ENCODE measurements around the gene TPM1.
"Not testable (repeated sequence)": the region's sequence is repeated elsewhere in the genome, so short reads cannot be mapped to it uniquely, and the experiment has no call there.

TPM1 gene

DNA sequence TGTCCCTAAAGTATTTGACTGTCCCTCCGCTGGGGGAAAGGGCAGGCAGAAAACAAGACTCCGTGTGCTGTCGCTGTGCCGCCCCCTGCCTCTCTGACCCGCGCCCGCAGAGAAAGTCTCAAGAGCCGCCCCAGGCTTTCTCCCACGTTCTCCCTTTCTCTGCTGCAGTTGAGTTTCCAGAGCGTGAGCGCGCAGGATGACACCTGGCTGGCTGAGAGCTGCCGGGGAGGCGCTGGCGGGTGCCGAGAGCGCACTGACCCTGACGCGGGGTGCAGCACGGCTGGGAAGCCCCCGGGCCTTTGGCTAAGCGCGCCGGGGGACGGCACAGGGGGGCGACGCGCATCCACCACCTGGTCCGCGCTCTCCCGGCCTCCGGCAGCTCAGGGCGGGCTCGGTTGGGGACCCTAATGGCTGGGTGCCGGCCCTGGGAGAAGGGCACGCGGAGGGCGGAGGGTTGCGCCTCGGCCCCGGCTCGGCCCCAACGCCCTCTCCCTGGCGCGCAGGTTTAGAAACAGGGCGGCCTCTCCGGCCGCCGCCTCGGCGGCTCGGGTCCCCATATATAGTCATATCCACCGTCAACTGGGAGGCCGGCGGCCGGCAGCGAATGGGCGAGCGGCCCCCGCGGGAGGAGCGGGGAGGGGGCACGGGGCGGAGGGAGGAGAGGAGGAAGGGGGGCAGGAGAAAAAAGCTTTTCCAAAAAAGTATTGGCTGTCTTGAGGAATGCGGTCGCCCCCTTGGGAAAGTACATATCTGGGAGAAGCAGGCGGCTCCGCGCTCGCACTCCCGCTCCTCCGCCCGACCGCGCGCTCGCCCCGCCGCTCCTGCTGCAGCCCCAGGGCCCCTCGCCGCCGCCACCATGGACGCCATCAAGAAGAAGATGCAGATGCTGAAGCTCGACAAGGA is at the start of gene TPM1:
Gene TPM1, plus strand, starts transcription at position 774 of the 903 bp plus-strand sequence. Its CDS starts 83 bp downstream, at position 857.
- DNase-seq (ENCODE audit: low read depth): no peak

DNA sequence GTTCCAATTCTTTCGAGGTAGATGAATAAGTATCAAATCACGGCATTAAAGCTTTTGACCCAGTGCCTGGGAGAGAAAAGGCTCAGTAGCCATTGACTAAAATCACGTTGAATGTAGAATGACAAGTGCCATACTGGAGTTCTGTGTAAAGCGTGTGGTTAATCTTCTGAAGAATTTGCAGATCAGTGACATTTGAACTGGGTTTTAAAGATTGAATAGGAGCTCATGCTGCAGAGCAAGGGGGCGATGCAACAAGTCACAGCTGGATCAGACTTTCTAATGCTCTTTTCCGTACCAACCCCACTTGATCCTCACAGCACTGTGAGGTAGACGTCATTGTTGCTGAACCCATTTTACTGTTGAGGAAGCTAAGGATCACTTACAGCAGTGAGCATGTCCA is 49.5 kb upstream of the TPM1 start:
- DNase-seq (ENCODE audit: low read depth): no peak

DNA sequence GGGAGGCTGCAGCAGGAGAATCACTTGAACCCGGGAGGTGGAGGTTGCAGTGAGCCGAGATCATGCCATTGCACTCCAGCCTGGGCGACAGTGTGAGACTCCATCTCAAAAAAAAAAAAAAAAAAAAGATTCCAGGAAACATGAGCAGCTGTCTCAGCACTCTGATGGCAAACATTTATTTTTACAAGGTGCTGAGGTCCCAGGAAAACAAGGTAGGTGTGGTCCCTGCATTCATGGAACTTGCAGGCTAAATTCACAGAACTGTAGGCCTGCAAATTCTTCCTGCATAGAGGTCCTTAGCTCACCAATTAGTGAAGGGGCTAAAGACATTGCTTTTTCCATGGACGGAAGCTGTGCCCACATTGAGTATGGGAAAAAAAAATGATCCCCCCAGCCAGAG is 48.9 kb upstream of the TPM1 start:
- DNase-seq (ENCODE audit: low read depth): not testable (repeated sequence)

DNA sequence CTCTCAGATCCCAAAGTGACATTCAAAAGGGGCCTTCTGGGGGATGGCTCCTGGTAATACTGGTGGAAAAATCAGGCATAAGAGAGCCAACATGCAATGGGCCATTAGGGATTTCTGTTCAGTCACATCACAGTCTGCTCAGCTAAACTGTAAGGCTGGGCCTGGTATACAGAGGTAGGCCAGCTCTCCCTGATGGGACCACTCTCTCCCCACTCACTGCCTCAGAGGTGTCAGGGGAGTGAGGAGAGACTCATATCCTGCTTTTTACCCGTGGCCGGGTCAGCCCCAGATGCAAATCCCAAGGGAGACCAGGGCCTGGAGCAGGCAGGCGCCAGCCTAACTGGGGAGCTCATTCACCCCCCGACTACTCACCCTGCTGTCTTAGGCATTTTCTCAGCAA is 48.1 kb upstream of the TPM1 start:
- no peak for DNase-seq (ENCODE audit: low read depth)

DNA sequence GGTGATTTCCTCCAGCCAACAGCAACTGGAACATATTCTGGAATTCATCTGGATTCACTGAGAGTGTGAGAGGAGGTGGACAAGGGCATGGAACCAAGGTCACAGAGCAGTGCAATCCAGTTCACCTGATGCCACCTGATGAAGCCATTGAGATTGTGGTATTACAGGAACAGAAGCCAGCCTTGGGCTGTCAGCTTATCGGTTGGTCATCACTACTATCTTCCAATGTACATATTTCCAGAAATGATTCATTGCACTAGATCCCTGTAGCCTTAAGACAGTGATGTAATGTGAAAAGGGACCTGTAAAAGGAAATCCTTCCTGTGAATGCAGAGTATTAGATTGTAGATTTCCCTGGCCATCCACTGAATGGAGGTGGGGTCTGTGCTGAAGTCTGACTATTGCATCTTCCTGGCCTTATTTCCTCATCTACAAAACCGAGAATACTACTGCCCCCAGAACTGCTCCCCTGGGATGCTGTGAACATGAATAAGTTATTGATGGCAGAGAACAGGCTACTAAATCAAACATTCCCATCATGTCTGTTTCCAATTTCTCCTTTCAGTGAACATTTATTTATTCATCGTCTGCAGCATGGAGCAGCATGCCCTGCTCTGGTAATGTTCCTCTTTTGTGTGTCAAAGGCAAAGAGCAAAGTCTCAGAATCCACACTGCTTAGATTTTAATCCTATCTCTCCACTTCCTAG is 47.4 kb upstream of the TPM1 start:
- no peak for DNase-seq (ENCODE audit: low read depth)

DNA sequence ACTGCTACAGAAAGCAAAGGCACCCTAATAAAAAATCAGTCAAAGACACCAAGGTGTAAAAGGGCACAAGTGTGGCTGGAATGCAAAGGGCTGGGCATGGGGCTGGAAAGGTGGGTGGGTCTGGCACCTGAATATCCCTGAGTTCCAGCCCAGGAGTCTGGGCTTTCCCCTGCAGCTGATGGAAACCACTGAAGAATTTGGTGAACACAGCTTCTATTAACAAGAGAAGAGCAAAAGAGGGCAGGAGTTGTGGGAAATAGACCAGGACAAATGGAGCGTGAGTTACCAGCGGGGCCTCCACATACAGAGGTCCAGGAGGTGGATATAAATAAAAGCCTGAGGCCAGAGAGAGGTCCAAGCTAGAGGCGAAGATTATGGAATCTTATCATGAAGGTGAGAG is 45.1 kb upstream of the TPM1 start:
- DNase-seq (ENCODE audit: low read depth): no peak

DNA sequence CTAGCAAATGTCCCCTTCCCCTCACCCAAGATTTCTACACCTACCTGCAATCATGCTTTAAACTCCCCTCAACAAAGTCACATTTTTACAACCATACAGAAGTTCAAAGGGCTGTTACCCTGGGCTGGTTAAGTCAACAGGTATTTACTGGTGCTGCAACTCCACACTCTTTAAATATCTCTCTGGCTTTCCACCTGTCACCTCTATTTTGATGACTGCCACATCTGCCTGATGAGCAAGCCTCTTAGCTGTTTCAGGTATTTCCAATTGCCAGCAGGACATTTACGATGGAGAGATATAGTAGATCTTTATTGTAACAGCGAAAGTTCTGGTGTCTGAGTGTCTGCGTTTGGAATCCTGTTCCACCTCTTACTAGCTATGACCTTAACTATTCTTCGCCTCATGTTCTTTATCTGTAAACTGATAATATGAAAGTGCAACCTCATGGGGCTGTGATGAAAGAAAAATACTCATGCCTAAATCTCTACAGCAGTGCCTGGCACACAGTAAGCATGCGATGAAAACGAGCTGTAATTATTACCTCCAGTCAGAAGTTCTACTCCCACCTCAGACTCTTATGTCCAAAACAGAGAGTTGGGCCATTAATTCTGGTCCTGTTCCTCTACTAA is 44.2 kb upstream of the TPM1 start:
- no peak for DNase-seq (ENCODE audit: low read depth)

DNA sequence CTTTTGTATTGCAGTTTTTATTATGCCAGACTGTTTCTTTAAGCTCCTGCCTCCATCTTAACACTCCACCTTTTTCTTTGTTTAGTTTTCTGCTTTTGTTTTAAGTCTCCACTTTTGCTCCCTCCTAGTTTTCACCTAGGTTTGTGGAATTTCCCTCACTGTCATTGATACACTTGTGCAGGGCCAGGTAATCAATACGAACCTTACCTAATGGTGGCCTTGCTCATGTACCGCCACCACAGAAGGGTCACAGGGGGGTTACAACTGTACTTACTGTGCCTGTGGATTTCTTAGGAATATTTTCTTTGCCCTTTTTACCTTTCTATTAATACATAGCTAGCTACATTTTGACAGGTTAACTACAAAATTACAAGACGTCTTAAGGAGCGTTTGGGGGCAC is 43.4 kb upstream of the TPM1 start:
- DNase-seq (ENCODE audit: low read depth): no peak

DNA sequence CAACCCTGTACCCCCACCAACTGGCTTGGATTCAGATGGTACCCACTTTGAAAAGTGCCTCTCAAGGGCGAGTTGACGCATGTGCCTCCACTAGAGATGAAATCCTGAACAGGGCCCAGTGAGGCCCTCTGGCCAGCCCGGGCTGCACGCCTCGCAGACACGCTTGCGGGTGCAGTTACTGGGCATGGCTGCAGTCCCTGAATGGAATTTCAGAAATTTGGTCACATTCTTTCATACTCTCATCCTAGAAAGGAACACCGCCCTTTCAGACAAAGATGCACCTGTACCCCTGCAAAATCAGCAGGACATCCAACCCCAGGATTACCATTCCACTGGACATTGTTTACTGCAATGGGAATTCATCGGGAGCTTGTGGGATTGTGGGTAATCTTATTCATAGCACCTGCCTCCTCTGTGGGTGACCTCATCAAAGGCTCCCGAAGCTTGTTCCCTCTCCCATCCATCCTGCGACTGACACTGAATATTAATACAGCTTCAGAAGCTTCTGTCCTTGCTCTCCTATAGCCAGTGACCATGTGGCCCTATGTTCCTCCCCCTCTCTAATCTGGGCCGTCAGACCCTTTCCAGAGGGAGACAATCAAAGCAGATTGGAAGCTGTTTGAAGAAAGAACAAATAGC is 42.5 kb upstream of the TPM1 start:
- no peak for DNase-seq (ENCODE audit: low read depth)

DNA sequence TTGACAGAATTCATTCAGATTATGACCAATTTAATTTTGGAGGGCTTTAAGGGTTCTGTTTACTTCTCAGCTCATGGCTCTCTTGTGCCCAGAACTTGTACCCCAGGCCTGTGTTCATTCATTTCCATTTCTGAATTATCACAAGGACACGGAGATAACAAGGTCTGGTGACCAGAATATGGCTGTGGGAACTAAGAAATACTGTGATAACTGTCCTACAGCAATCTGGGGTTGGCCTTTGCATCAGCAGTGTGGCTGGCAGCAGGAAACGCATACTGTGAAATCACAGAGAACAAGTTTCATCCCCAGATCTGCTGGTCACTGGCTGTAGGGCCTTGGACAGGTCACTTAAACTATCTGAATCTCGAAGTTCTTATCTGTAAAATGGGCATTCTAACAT is 41.8 kb upstream of the TPM1 start:
- DNase-seq (ENCODE audit: low read depth): no peak

DNA sequence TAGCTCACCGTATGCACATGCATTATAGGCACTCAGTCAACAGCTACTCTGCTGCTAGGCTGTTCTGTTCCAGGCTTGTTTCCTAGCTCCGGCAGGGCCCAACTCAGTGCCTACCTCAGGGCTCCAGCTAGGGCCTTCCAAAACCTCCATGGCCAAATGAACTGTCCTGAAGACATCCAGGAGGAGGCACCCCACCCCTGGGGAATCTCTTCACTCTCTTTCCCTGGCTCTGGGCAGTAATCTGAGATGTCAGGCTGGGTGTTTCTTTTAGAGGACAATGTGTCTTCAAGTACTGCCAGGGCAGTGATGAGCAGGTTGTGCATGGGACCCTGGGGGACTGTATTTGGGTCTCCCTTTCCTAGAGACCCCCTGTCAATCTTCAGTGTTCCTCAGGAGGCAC is 38.3 kb upstream of the TPM1 start:
- no peak for DNase-seq (ENCODE audit: low read depth)

DNA sequence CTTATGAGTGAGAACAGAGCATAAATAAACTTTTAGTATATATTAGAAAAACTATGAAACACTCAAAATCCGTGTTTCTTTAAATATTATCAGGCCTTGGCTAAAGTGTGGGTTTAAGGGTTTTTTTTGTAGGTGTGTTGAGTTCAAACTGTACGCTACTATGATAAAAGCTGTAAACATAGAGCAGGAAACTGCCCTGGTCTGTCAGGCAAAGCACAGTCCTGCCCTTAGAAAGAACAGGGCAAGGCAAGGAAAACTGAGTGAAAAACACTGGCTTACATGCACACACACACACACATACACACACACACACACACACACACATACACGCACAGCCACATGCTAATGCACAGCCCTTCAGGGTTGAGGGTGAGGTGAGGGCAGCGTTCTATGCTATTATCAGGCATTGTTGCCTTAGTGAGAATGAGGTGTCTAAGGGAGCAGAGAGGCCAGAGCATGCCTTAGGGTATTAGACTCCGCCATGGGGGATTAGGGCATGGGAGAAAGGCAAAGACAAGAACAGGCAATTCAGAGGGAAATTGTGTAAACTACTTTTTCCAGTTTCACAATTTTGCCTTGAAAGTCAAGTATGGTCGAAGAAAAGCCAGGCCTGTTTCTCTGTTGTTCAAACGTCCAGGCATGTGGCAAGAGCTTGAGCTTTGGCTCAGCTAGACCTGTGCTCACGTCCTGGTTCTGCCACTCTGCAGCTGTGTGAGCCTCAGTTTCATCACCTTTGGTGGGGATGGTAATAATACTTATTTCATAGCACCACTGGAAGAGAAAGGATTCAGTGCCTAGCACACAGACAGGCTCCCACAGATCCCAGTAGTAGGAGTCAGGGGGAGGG is 36.3 kb upstream of the TPM1 start:
- DNase-seq (ENCODE audit: low read depth): no peak

DNA sequence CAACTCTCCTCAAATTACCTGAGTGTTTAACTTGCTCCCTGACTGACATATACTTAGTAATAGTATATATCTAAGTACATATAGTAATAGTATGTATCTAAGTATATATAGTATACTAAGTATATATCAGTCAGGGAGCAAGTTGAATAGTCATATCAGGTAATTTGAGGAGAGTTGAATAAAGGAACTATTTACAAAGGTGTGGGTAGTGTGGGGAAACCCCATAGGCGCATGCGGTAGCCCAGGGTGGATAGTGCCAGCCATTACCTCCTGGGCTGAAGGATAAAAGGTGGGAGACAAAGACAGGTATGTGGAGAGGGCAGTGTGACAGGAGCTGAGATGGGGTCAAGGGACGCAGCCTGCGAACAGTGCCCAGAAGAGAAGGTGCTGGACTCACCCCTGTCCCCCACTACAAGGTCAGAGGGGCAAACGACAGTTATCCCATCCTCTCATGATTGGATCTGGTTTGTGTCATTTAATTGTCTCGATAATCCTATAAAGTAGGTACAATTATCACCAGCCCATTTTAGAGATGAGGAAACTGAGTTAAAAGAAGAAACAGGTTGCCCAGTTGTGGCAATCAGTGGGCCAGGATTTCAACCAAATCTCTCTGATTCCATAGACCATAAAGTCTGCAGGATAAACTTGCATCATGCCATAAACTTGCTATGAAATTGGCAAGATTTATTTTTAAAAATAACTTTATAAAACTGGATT is 34.1 kb upstream of the TPM1 start:
- no peak for DNase-seq (ENCODE audit: low read depth)

DNA sequence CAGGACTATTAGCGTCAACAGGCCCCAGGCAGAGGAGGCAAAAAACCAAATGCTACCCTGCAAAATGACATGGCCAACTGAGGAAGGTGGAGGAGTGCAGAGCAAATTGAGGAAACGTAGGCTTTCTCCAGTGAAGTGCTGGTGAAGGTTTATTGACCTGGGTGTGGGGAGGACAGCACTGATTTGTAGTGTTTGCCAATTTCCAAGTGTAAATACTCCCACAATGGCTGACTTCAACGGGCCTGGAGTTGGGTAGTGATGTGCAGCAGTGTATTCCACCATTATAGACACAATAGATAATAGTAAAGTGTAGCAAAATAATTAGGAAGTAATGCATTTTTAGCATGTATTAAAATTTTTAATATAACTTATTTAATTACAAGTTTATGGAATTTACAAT is 32.2 kb upstream of the TPM1 start:
- no peak for DNase-seq (ENCODE audit: low read depth)

DNA sequence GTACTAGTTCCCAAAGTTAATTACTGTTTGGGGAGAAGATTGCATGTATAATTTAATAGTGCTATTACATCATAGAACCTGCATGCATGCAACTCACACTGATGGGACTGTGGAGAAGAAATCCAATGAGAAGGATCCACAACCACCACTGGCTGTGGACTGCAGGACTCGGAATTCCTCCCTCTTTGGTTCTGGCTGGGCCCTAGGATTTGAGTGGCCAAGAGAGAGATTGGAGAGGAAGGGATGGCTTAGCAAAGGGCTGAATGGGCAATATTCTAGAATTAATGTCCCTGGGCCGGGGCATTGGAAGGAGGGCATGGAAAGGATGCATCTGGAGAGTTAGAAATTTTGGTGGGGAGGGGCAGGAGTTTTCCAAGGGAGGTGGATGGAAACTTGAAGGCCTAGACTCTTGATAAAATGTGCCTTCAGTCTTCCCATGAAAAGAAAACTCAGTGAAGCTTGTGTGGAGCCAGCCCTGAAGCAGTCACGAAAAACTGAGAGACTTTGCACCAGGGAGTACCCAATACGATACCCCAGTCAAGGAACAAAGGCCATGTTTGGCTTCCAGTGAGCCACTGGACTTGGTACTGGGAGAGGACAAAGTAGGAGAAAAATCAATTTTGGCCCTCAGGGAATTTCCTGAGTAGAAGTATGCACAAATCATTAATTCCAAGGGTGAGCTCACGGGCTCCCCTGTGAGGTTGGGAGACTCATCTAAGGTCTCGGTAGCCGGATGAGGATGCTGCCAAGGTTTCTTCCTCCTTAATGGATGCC is 31.4 kb upstream of the TPM1 start:
- DNase-seq (ENCODE audit: low read depth): no peak

DNA sequence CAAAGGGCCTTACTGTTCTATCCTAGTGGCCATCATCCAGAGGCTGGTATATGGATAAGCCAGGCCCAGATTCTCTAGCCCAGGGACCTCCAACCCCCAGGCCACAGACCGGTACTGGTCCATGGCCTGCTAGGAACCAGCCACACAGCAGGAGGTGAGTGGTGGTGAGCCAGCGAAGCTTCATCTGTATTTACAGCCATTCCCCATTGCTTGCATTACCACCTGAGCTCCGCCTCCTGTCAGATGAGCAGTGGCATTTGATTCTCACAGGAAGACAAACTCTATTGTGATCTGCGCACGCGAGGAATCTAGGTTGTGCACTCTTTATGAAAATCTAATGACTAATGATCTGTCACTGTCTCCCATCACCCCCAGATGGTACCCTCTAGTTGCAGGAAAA is 30.1 kb upstream of the TPM1 start:
- DNase-seq (ENCODE audit: low read depth): no peak

DNA sequence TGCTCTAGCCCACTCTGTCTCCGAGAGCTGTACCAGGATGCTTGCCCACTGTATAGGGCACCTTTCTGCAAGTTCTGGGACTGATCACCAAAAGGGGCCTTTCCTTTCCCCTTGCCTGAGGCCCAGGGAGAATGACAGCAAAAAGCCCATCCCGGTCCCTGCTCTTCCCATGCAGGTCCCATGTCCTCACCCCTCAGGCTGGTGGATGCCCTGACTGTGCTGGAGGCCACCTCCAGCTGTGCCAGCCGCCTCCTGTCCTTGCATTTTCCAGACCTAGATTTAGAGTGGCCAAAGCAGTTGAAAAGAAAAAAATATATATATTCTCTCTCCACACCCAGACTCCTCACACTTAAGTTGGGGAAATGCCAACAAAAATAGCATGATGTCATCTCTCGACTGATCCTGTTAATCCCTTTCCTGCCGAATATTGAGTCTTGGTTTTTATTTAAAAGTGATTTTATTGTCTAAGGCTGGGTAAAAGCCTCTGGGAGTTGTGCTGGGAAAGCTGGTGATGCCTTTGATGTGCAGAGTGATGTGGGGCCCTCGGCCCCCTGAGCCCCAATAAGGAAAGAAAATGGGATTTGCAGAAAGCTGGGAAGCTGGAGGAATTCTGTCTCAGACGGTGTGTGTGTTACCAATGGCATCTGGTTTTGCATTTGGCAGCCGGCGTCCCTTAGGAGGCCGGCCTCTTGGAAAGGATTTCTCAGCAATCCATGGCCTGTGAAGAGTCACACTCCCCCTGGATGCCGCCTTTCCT is 29.3 kb upstream of the TPM1 start:
- DNase-seq (ENCODE audit: low read depth): no peak

DNA sequence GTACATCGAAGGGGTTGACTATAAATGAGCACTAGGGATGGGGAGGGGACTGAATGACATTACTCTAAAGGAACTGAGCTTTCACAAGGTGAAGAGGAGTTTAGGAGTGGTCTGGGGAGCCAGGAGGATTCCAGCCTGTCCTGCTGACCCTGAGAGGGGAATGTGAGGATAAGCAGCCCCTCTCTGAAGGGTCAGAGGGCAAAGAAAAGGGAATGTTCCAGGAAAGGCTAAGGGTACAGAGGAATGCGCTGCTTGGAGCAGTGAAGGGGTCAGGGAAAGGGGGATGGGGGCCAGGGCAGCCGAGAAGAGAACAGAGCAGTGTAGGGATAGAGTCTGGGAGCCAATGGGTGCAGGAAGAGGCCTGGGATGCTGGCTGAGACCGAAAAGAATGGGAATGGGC is 28.0 kb upstream of the TPM1 start:
- DNase-seq (ENCODE audit: low read depth): no peak

DNA sequence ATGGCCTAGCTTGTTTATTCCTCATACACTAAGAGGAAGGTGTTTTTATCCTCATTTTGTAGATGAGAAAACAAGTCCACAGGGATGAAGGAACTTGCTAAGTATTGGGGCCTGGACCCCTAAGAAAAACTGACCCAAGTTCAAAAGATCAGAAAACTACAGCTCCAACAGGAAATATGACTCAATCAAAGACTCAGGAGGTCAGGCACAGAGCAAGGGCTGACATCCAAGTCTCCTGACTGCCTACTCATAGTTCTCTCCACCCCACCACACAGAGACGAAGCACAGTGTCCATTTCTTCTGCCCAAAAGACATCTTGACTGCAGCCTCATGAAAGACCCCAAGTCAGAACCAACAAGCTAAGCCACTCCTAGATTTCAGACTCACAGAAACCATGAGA is 26.9 kb upstream of the TPM1 start:
- no peak for DNase-seq (ENCODE audit: low read depth)

Data from stimulated activated CD8-positive, alpha-beta memory T cell treated with anti-CD3 and anti-CD28 coated beads, Interleukin-15, amount 100 ng/mL, for 24 hours (primary cell).